Measurements from ENCODE around the gene BRD8.

DNA sequence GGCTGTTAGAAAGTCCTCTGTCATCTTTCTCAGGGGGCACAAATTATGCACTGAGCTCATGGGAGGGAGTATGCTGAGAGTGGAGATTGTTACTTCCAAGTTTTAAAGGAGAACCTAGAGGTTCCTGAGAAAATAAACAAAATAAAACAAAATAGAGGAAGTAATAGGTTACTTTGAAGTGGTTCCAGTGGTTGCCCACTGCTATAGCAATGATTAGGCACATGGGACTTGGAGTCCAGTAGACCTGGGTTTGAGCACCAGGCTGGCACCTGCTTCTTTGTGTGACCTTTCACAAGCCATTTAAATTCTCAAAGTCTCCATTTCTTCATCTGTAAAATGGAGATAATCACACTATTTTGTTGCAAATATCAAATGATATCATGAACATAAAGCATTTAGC lies 48.5 kb upstream of the BRD8 start:
- TF ChIP-seq SP2 (IDR thresholded peaks at IDR 0.05; ENCODE audit: extremely low read depth, low read depth, low read length, poor library complexity, severe bottlenecking) (no peak), HIVEP1 (CRISPR knock-in tag; IDR thresholded peaks at IDR 0.05) (no peak), HMGN3 (IDR thresholded peaks at IDR 0.05; ENCODE audit: borderline replicate concordance, extremely low read depth, insufficient read length, low read depth, low read length) (no peak), CEBPB (tag; IDR thresholded peaks at IDR 0.05) (no peak), CREB1 (IDR thresholded peaks at IDR 0.05) (no peak), CREB1 (CRISPR knock-in tag; IDR thresholded peaks at IDR 0.05) (no peak), ZNF274 (IDR thresholded peaks at IDR 0.05; ENCODE audit: borderline replicate concordance, low read depth, low read length) (no peak), ETV5 (CRISPR knock-in tag; IDR thresholded peaks at IDR 0.05; ENCODE audit: low read depth) (no peak), ZNF76 (CRISPR knock-in tag; IDR thresholded peaks at IDR 0.05; ENCODE audit: borderline replicate concordance) (no peak), NFIC (IDR thresholded peaks at IDR 0.05) (no peak), PHB (CRISPR knock-in tag; IDR thresholded peaks at IDR 0.05) (no peak)
- TF ChIP-seq, protein P1, sequence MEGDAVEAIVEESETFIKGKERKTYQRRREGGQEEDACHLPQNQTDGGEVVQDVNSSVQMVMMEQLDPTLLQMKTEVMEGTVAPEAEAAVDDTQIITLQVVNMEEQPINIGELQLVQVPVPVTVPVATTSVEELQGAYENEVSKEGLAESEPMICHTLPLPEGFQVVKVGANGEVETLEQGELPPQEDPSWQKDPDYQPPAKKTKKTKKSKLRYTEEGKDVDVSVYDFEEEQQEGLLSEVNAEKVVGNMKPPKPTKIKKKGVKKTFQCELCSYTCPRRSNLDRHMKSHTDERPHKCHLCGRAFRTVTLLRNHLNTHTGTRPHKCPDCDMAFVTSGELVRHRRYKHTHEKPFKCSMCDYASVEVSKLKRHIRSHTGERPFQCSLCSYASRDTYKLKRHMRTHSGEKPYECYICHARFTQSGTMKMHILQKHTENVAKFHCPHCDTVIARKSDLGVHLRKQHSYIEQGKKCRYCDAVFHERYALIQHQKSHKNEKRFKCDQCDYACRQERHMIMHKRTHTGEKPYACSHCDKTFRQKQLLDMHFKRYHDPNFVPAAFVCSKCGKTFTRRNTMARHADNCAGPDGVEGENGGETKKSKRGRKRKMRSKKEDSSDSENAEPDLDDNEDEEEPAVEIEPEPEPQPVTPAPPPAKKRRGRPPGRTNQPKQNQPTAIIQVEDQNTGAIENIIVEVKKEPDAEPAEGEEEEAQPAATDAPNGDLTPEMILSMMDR (IDR thresholded peaks at IDR 0.05 in 2 of 3, conservative IDR thresholded peaks at IDR 0.05 in 1 of 3; ENCODE audit: insufficient read depth in 2 of 3, low read depth in 1 of 3, low read length in 3 of 3): no peak
- TF ChIP-seq, protein P2, sequence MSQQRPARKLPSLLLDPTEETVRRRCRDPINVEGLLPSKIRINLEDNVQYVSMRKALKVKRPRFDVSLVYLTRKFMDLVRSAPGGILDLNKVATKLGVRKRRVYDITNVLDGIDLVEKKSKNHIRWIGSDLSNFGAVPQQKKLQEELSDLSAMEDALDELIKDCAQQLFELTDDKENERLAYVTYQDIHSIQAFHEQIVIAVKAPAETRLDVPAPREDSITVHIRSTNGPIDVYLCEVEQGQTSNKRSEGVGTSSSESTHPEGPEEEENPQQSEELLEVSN (IDR thresholded peaks at IDR 0.05; ENCODE audit: borderline replicate concordance in 1 of 2, extremely low read depth in 1 of 2, insufficient read depth in 1 of 2, insufficient read length in 1 of 2, low read depth in 1 of 2, low read length in 1 of 2, poor library complexity in 1 of 2, severe bottlenecking in 1 of 2): no peak

All from K562 (cell line).